Measurements from ENCODE around the gene TMEM40.

TMEM40 gene

GRCh38 chr3:12785096-12785495 is 26.0 kb upstream of the TMEM40 start:
- no peak for TF ChIP-seq GATA2 (IDR thresholded peaks at IDR 0.05; ENCODE audit: low read depth, low read length)
- TF ChIP-seq GATA3 (IDR thresholded peaks at IDR 0.05; ENCODE audit: low read depth, low read length): no peak

- TF ChIP-seq GATA3 (IDR thresholded peaks at IDR 0.05; ENCODE audit: low read depth, low read length) (no peak), GATA2 (IDR thresholded peaks at IDR 0.05; ENCODE audit: low read depth, low read length) (no peak)
Observed at GRCh38 chr3:12782172-12782815, 23.2 kb upstream of the TMEM40 start.

- TF ChIP-seq GATA3 (IDR thresholded peaks at IDR 0.05; ENCODE audit: low read depth, low read length) (no peak), GATA2 (IDR thresholded peaks at IDR 0.05; ENCODE audit: low read depth, low read length) (no peak)
Observed at GRCh38 chr3:12780751-12781150, 21.7 kb upstream of the TMEM40 start.

- no peak for TF ChIP-seq GATA2 (IDR thresholded peaks at IDR 0.05; ENCODE audit: low read depth, low read length)
- no peak for TF ChIP-seq GATA3 (IDR thresholded peaks at IDR 0.05; ENCODE audit: low read depth, low read length)
Observed at GRCh38 chr3:12777171-12777570, 18.1 kb upstream of the TMEM40 start.

- TF ChIP-seq GATA2 (IDR thresholded peaks at IDR 0.05; ENCODE audit: low read depth, low read length): no peak
Observed at GRCh38 chr3:12775226-12775625, 16.2 kb upstream of the TMEM40 start.

GRCh38 chr3:12774619-12775018 is 15.6 kb upstream of the TMEM40 start:
- TF ChIP-seq GATA2 (IDR thresholded peaks at IDR 0.05; ENCODE audit: low read depth, low read length): no peak
- no peak for TF ChIP-seq GATA3 (IDR thresholded peaks at IDR 0.05; ENCODE audit: low read depth, low read length)

GRCh38 chr3:12773710-12774086 is 14.6 kb upstream of the TMEM40 start:
- TF ChIP-seq GATA3 (IDR thresholded peaks at IDR 0.05; ENCODE audit: low read depth, low read length) (no peak), GATA2 (IDR thresholded peaks at IDR 0.05; ENCODE audit: low read depth, low read length) (no peak)

GRCh38 chr3:12773030-12773709 is 14.1 kb upstream of the TMEM40 start:
- TF ChIP-seq GATA2 (IDR thresholded peaks at IDR 0.05; ENCODE audit: low read depth, low read length) (no peak), GATA3 (IDR thresholded peaks at IDR 0.05; ENCODE audit: low read depth, low read length) (no peak)

- TF ChIP-seq GATA2 (IDR thresholded peaks at IDR 0.05; ENCODE audit: low read depth, low read length) (no peak), GATA3 (IDR thresholded peaks at IDR 0.05; ENCODE audit: low read depth, low read length) (no peak)
Observed at GRCh38 chr3:12772462-12772861, 13.4 kb upstream of the TMEM40 start.

- TF ChIP-seq GATA2 (IDR thresholded peaks at IDR 0.05; ENCODE audit: low read depth, low read length) (no peak), GATA3 (IDR thresholded peaks at IDR 0.05; ENCODE audit: low read depth, low read length) (no peak)
Observed at GRCh38 chr3:12771236-12771635, 12.2 kb upstream of the TMEM40 start.

GRCh38 chr3:12769761-12770160 is 10.7 kb upstream of the TMEM40 start:
- TF ChIP-seq GATA2 (IDR thresholded peaks at IDR 0.05; ENCODE audit: low read depth, low read length): no peak
- TF ChIP-seq GATA3 (IDR thresholded peaks at IDR 0.05; ENCODE audit: low read depth, low read length): no peak

- TF ChIP-seq GATA2 (IDR thresholded peaks at IDR 0.05; ENCODE audit: low read depth, low read length) (no peak), GATA3 (IDR thresholded peaks at IDR 0.05; ENCODE audit: low read depth, low read length) (no peak)
Observed at GRCh38 chr3:12768579-12769527, 9.8 kb upstream of the TMEM40 start.

- TF ChIP-seq GATA3 (IDR thresholded peaks at IDR 0.05; ENCODE audit: low read depth, low read length): no peak
- no peak for TF ChIP-seq GATA2 (IDR thresholded peaks at IDR 0.05; ENCODE audit: low read depth, low read length)
Observed at GRCh38 chr3:12766541-12766940, 7.5 kb upstream of the TMEM40 start.

GRCh38 chr3:12764171-12764776 is 5.2 kb upstream of the TMEM40 start:
- TF ChIP-seq GATA3 (IDR thresholded peaks at IDR 0.05; ENCODE audit: low read depth, low read length): no peak
- no peak for TF ChIP-seq GATA2 (IDR thresholded peaks at IDR 0.05; ENCODE audit: low read depth, low read length)
